ENCODE results near the gene GABRR3.

- TF ChIP-seq, protein P1, sequence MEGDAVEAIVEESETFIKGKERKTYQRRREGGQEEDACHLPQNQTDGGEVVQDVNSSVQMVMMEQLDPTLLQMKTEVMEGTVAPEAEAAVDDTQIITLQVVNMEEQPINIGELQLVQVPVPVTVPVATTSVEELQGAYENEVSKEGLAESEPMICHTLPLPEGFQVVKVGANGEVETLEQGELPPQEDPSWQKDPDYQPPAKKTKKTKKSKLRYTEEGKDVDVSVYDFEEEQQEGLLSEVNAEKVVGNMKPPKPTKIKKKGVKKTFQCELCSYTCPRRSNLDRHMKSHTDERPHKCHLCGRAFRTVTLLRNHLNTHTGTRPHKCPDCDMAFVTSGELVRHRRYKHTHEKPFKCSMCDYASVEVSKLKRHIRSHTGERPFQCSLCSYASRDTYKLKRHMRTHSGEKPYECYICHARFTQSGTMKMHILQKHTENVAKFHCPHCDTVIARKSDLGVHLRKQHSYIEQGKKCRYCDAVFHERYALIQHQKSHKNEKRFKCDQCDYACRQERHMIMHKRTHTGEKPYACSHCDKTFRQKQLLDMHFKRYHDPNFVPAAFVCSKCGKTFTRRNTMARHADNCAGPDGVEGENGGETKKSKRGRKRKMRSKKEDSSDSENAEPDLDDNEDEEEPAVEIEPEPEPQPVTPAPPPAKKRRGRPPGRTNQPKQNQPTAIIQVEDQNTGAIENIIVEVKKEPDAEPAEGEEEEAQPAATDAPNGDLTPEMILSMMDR (IDR thresholded peaks at IDR 0.05; ENCODE audit: poor library complexity) = no peak
- TF ChIP-seq EZH2phosphoT487 (IDR thresholded peaks at IDR 0.05; ENCODE audit: low read depth, severe bottlenecking, unreplicated experiment) = no peak
Observed at GRCh38 chr3:98041350-98041749, 6.2 kb upstream of the GABRR3 start.
